K562 (cell line): ENCODE data around the gene RAB3GAP2. TPM values are rescaled to one million over a fixed set of nuclear protein-coding genes. Genes with fewer than 3 reads are reported as not detected.
A peak's percentile ranks its signal among the peaks of the same experiment; 100 is the strongest.

Source experiments
- FOXK2 ChIP-seq, 2 experiments: fragments of 450-650 bp; IDR thresholded peaks in 1 of 2; conservative IDR thresholded peaks in 1 of 2; 2 replicates each; pipeline ENCODE4 v1.6.1; 2016; ENCODE audit warnings: low read depth in 2 of 2, mild to moderate bottlenecking in 1 of 2
- HMG20B ChIP-seq: fragments of 250-450 bp; sonication (Bioruptor Pico); IDR thresholded peaks from 2 replicates; pipeline ENCODE4 v1.5.0; 2021; ENCODE audit warnings: mild to moderate bottlenecking
- KDM1A ChIP-seq, 2 experiments: fragments of 450-650 bp; IDR thresholded peaks; 2 replicates each; pipeline ENCODE4 v1.6.1; 2016; ENCODE audit warnings: mild to moderate bottlenecking in 2 of 2
- LEF1 ChIP-seq: fragments of 450-650 bp; IDR thresholded peaks from 2 replicates; pipeline ENCODE4 v1.6.1; 2016; ENCODE audit warnings: mild to moderate bottlenecking
- PHB ChIP-seq: fragments of 250-450 bp; sonication (Bioruptor Pico); IDR thresholded peaks from 2 replicates; pipeline ENCODE4 v1.5.0; 2021
- POLR2H ChIP-seq: IDR thresholded peaks from 2 replicates; pipeline ENCODE4 v1.6.1; 2016; ENCODE audit warnings: missing genetic modification characterization, low read depth, mild to moderate bottlenecking, control low read depth, missing compliant biosample characterization, moderate library complexity
- REST ChIP-seq, 2 experiments: fragments of 450-650 bp; formaldehyde crosslinking in 1 of 2; IDR thresholded peaks; 2 replicates each; pipeline versions ENCODE4 v1.4.0 to v1.6.1; 2014 to 2020; ENCODE audit warnings: mild to moderate bottlenecking in 2 of 2, borderline replicate concordance in 1 of 2, low read depth in 1 of 2
- SIX5 ChIP-seq, 2 experiments: IDR thresholded peaks; 2 replicates each; pipeline ENCODE4 v1.6.1; 2011; ENCODE audit warnings: low read length in 2 of 2, borderline replicate concordance in 1 of 2, low read depth in 1 of 2, mild to moderate bottlenecking in 1 of 2, moderate library complexity in 1 of 2; ENCODE audit not compliant: insufficient read depth in 1 of 2
- ZBED1 ChIP-seq: IDR thresholded peaks from 2 replicates; pipeline ENCODE4 v1.6.1; 2014
- ZNF311 ChIP-seq: fragments of 250-450 bp; sonication (Bioruptor Pico); IDR thresholded peaks from 2 replicates; pipeline ENCODE4 v1.4.0; 2020; ENCODE audit warnings: mild to moderate bottlenecking, moderate library complexity
- ZNF778 ChIP-seq: fragments of 450-650 bp; formaldehyde crosslinking; IDR thresholded peaks from 2 replicates; pipeline ENCODE4 v1.4.0; 2020; ENCODE audit warnings: mild to moderate bottlenecking, moderate library complexity
- polyA plus RNA-seq, 8 experiments: library from polyadenylated mRNA; depleted of rRNA in 4 of 8; stranded (reverse) in 5 of 8; unstranded in 3 of 8; fragments of >200 nt; fragmentation: Nextera tagmentation in 2 of 8; fragmentation: Illumina TruSeq in 1 of 8; extraction: Ambion mirVana in 2 of 8; extraction: Trizol in 1 of 8; gene quantifications; 2 replicates each; pipeline versions ENCODE4 v1.2.1 to v1.2.3, GENCODE V29; 2011 to 2014; ENCODE audit warnings: inconsistent platforms in 1 of 8, missing spikeins in 1 of 8
- total RNA-seq, 7 experiments: library from RNA; depleted of rRNA in 6 of 7; stranded (reverse); fragments of >200 nt in 6 of 7; fragmentation: Illumina TruSeq in 2 of 7; extraction: Trizol in 2 of 7; gene quantifications; 2 replicates each; pipeline versions ENCODE4 v1.2.1 to v1.2.3, GENCODE V29; 2011 to 2021; ENCODE audit warnings: low replicate concordance in 1 of 7
- TF ChIP-seq, protein P1 (sequence below): fragments of 250-450 bp; sonication (Bioruptor Pico); IDR thresholded peaks from 2 replicates; pipeline ENCODE4 v1.8.0; 2022; ENCODE audit warnings: moderate library complexity, mild to moderate bottlenecking, inconsistent platforms
- TF ChIP-seq, protein P2 (sequence below): fragments of 250-450 bp; sonication (Bioruptor Pico); IDR thresholded peaks from 2 replicates; pipeline ENCODE4 v1.8.0; 2021; ENCODE audit warnings: mild to moderate bottlenecking, moderate library complexity

Gene RAB3GAP2
- total and polyA plus RNA-seq, 9 of the 15 experiments (the other 6 are each of a cell fraction or from before 2014, with no cell fraction given): 14.1 to 69.1 (median 32.2) TPM

GRCh38 chr1:220272047-220272840, at the start of gene RAB3GAP2 (continued):
- TF ChIP-seq REST (IDR thresholded peaks at IDR 0.05; ENCODE audit: borderline replicate concordance) (peak; percentile 93), REST (CRISPR knock-in tag; IDR thresholded peaks at IDR 0.05; ENCODE audit: low read depth) (no peak; the same call in 1 of the 2 replicates), SIX5 (IDR thresholded peaks at IDR 0.05; ENCODE audit: borderline replicate concordance in 1 of 2, insufficient read depth in 1 of 2, low read depth in 1 of 2, low read length in 2 of 2) (no peak), KDM1A (IDR thresholded peaks at IDR 0.05) (peak in 1 of 2 experiments; percentile 14; a peak in 1 of 4 replicates), ZNF311 (CRISPR knock-in tag) (no peak), HMG20B (CRISPR knock-in tag) (no peak), PHB (0 out of 2 replicates have a peak, but pooled peaks have one; percentile 26), ZNF778 (CRISPR knock-in tag) (no peak), POLR2H (tag) (peak; percentile 78), LEF1 (peak; percentile 63; the same call in 1 of the 2 replicates), FOXK2 (conservative IDR thresholded peaks at IDR 0.05 in 1 of 2, IDR thresholded peaks at IDR 0.05 in 1 of 2; ENCODE audit: low read depth in 2 of 2) (peak; percentile 55 to 88; a peak in 3 of 4 replicates), ZBED1 (no peak)
- TF ChIP-seq, protein P1, sequence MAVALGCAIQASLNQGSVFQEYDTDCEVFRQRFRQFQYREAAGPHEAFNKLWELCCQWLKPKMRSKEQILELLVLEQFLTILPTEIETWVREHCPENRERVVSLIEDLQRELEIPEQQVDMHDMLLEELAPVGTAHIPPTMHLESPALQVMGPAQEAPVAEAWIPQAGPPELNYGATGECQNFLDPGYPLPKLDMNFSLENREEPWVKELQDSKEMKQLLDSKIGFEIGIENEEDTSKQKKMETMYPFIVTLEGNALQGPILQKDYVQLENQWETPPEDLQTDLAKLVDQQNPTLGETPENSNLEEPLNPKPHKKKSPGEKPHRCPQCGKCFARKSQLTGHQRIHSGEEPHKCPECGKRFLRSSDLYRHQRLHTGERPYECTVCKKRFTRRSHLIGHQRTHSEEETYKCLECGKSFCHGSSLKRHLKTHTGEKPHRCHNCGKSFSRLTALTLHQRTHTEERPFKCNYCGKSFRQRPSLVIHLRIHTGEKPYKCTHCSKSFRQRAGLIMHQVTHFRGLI (CRISPR knock-in tag): no peak
- TF ChIP-seq, protein P2, sequence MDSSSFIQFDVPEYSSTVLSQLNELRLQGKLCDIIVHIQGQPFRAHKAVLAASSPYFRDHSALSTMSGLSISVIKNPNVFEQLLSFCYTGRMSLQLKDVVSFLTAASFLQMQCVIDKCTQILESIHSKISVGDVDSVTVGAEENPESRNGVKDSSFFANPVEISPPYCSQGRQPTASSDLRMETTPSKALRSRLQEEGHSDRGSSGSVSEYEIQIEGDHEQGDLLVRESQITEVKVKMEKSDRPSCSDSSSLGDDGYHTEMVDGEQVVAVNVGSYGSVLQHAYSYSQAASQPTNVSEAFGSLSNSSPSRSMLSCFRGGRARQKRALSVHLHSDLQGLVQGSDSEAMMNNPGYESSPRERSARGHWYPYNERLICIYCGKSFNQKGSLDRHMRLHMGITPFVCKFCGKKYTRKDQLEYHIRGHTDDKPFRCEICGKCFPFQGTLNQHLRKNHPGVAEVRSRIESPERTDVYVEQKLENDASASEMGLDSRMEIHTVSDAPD (CRISPR knock-in tag): no peak
